SK-N-SH (cell line): ENCODE data around the gene ELMO1. TPM values are rescaled to one million over a fixed set of nuclear protein-coding genes. Genes with fewer than 3 reads are reported as not detected.

Experiments used
- CTCF ChIA-PET: fragments of 300-600, 350-600 bp; formaldehyde crosslinking; extraction: SDS; loops from one replicate; lab custom pipeline; 2021; lab: Yijun Ruan, JAX
- POLR2A ChIA-PET: fragments of 350-600 bp; sonication (Branson Sonifier 250); formaldehyde crosslinking; extraction: SDS; loops from one replicate; lab custom pipeline; 2020; ENCODE audit warnings: antibody characterized with exemption, inconsistent platforms; lab: Yijun Ruan, JAX
- DNase-seq: peaks from one replicate; pipeline ENCODE4 v3.0.0; 2012
- H2AFZ ChIP-seq: fragments of 200-600 bp; sonication (generic); 2 replicates; pipeline ENCODE4 v1.8.1; 2016; ENCODE audit warnings: antibody characterized with exemption, mild to moderate bottlenecking, low read depth
- H3F3A ChIP-seq: fragments of 200-600 bp; sonication (generic); replicated peaks from 2 replicates; pipeline ENCODE3; 2016; ENCODE audit warnings: antibody characterized with exemption, mild to moderate bottlenecking; ENCODE audit not compliant: insufficient read depth
- H3K27ac ChIP-seq, 2 experiments: fragments of 200-500 bp in 1 of 2; fragments of 200-600 bp in 1 of 2; sonication (Bioruptor generic) in 1 of 2; sonication (generic), shearing (Covaris generic) in 1 of 2; 2 replicates each; pipeline versions ENCODE4 v1.5.1 to v1.6.1; 2014 to 2016; ENCODE audit warnings: low read depth in 2 of 2, inconsistent platforms in 1 of 2, low read length in 1 of 2, mild to moderate bottlenecking in 1 of 2, mixed read lengths in 1 of 2
- H3K27me3 ChIP-seq: fragments of 200-600 bp; sonication (generic), shearing (Covaris generic); 2 replicates; pipeline ENCODE4 v1.6.1; 2016; ENCODE audit warnings: mixed run types; ENCODE audit not compliant: insufficient read depth
- H3K36me3 ChIP-seq, 2 experiments: fragments of 200-500 bp in 1 of 2; fragments of 200-600 bp in 1 of 2; sonication (Bioruptor generic) in 1 of 2; sonication (generic) in 1 of 2; replicated peaks in 1 of 2; 2 replicates each; pipeline versions ENCODE3 to v1.5.1; 2014 to 2016; ENCODE audit warnings: low read length in 1 of 2, mild to moderate bottlenecking in 1 of 2; ENCODE audit not compliant: insufficient read depth in 2 of 2, control insufficient read depth in 1 of 2
- H3K4me1 ChIP-seq, 2 experiments: fragments of 200-500 bp in 1 of 2; fragments of 200-600 bp in 1 of 2; sonication (Bioruptor generic) in 1 of 2; sonication (generic), shearing (Covaris generic) in 1 of 2; 2 replicates each; pipeline versions ENCODE4 v1.5.1 to v1.6.1; 2014 to 2016; ENCODE audit warnings: low read depth in 1 of 2, low read length in 1 of 2, mixed run types in 1 of 2; ENCODE audit not compliant: insufficient read depth in 2 of 2, control insufficient read depth in 1 of 2
- H3K4me2 ChIP-seq: fragments of 200-600 bp; sonication (generic), shearing (Covaris generic); 2 replicates; pipeline ENCODE4 v1.6.1; 2017; ENCODE audit warnings: mixed run types
- H3K4me3 ChIP-seq, 2 experiments: fragments of 200-500 bp in 1 of 2; fragments of 200-600 bp in 1 of 2; sonication (Bioruptor generic) in 1 of 2; sonication (generic), shearing (Covaris generic) in 1 of 2; 2 replicates each; pipeline versions ENCODE4 v1.5.1 to v1.8.1; 2014 to 2016; ENCODE audit warnings: low read depth in 2 of 2, inconsistent platforms in 1 of 2, low read length in 1 of 2, mild to moderate bottlenecking in 1 of 2, mixed read lengths in 1 of 2, moderate library complexity in 1 of 2
- H3K79me2 ChIP-seq: fragments of 200-600 bp; sonication (generic); 2 replicates; pipeline ENCODE4 v1.8.1; 2017; ENCODE audit warnings: mild to moderate bottlenecking; ENCODE audit not compliant: insufficient read depth
- H3K9ac ChIP-seq: fragments of 200-600 bp; sonication (generic); 2 replicates; pipeline ENCODE4 v1.6.1; 2017; ENCODE audit warnings: mixed run types
- H3K9me2 ChIP-seq: fragments of 200-600 bp; sonication (generic); 2 replicates; pipeline ENCODE4 v1.6.1; 2017; ENCODE audit warnings: mixed run types
- H3K9me3 ChIP-seq: fragments of 200-600 bp; sonication (generic); 2 replicates; pipeline ENCODE4 v1.6.1; 2017; ENCODE audit warnings: mixed run types, mild to moderate bottlenecking, moderate library complexity
- H4K20me1 ChIP-seq: fragments of 200-600 bp; sonication (generic); 2 replicates; pipeline ENCODE4 v1.6.1; 2017; ENCODE audit warnings: mild to moderate bottlenecking, mixed run types; ENCODE audit not compliant: insufficient read depth
- FOXM1 ChIP-seq: IDR thresholded peaks from 2 replicates; pipeline ENCODE4 v1.4.0; 2012; ENCODE audit warnings: low read depth, mild to moderate bottlenecking
- GATA2 ChIP-seq: sonication (generic); formaldehyde crosslinking; IDR thresholded peaks from 2 replicates; pipeline ENCODE4 v1.5.0; 2020; ENCODE audit warnings: mild to moderate bottlenecking, missing genetic modification reagents
- JUND ChIP-seq: IDR thresholded peaks from 2 replicates; pipeline ENCODE4 v1.4.0; 2012
- MAX ChIP-seq: IDR thresholded peaks from 2 replicates; pipeline ENCODE4 v1.4.0; 2012; ENCODE audit warnings: low read depth
- MXI1 ChIP-seq: IDR thresholded peaks from 2 replicates; pipeline ENCODE4 v1.6.1; 2012; ENCODE audit warnings: mild to moderate bottlenecking, low read depth, low read length, improper control_type of control experiment
- POLR2AphosphoS5 ChIP-seq: IDR thresholded peaks from 2 replicates; pipeline ENCODE4 v1.6.1; 2012; ENCODE audit warnings: low read depth, low read length
- TEAD4 ChIP-seq: IDR thresholded peaks from 2 replicates; pipeline ENCODE4 v1.4.0; 2012; ENCODE audit warnings: mild to moderate bottlenecking, borderline replicate concordance; ENCODE audit not compliant: insufficient read depth
- USF2 ChIP-seq: fragments of 150-350 bp; IDR thresholded peaks from 2 replicates; pipeline ENCODE4 v1.6.1; 2017; ENCODE audit warnings: antibody characterized with exemption, low read length, low read depth, borderline replicate concordance
- ZBTB33 ChIP-seq: IDR thresholded peaks from 2 replicates; pipeline ENCODE4 v1.4.0; 2012; ENCODE audit warnings: low read depth, borderline replicate concordance
- WGBS: methylation state at CpG from one replicate; pipeline ENCODE4 v1.1.6; 2017; ENCODE audit warnings: low lambda C conversion rate; 5-methylcytosine and 5-hydroxymethylcytosine counted together
- polyA plus RNA-seq, 3 experiments: library from polyadenylated mRNA; depleted of rRNA; stranded (reverse); fragments of >200 nt; gene quantifications; 2 replicates each; pipeline ENCODE4 v1.2.3, GENCODE V29; 2012
- TF ChIP-seq, protein P1 (sequence below): IDR thresholded peaks from 2 replicates; pipeline ENCODE4 v1.6.1; 2012; ENCODE audit warnings: mild to moderate bottlenecking, low read depth, low read length, moderate library complexity
- TF ChIP-seq, protein P2 (sequence below): IDR thresholded peaks from 2 replicates; pipeline ENCODE4 v1.4.0; 2012; ENCODE audit warnings: low read depth, borderline replicate concordance
- TF ChIP-seq, protein P3 (sequence below): fragments of 200-600 bp; sonication (generic); IDR thresholded peaks from 2 replicates; pipeline ENCODE4 v1.6.1; 2017; ENCODE audit warnings: antibody characterized with exemption, mild to moderate bottlenecking, moderate library complexity
- TF ChIP-seq, protein P4 (sequence below): IDR thresholded peaks from 2 replicates; pipeline ENCODE4; 2012

The ELMO1 gene
- polyA plus RNA-seq, 1 of the 3 experiments (the other 2 are of a cell fraction), result 0.64 TPM

DNA sequence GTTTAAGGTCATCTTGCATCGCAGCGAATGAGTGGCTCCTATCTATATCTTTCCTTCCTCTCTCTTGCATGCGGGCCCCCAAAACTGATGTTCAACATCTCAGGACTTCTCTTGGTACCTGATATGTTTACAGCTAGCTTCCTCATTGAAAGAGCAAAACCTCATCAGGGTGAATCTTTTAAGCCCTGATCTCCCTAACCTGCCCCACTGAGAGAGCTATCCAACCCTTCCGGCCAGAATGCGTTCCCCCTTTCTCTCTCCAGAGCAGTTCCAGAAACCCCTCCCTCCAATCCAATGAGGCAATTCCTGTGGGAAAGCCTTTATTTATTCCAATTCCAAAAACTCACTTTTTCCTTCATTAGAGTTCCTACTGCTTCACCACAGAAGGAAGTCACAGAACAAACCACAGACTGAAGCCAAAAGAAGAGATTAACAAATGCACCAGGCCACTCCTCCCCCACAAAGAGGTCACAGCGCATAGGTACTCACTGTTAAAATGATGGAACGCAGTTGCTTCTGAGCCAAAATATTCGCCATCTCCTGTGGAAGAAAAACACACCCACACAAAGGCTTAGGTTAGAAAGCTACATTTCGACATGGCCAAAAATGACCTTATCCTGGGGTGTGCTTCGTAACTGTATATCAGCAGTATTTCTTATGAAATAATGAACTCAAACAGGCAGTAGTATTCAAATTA is 232.4 kb downstream of the ELMO1 start:
- TF ChIP-seq, protein P1, sequence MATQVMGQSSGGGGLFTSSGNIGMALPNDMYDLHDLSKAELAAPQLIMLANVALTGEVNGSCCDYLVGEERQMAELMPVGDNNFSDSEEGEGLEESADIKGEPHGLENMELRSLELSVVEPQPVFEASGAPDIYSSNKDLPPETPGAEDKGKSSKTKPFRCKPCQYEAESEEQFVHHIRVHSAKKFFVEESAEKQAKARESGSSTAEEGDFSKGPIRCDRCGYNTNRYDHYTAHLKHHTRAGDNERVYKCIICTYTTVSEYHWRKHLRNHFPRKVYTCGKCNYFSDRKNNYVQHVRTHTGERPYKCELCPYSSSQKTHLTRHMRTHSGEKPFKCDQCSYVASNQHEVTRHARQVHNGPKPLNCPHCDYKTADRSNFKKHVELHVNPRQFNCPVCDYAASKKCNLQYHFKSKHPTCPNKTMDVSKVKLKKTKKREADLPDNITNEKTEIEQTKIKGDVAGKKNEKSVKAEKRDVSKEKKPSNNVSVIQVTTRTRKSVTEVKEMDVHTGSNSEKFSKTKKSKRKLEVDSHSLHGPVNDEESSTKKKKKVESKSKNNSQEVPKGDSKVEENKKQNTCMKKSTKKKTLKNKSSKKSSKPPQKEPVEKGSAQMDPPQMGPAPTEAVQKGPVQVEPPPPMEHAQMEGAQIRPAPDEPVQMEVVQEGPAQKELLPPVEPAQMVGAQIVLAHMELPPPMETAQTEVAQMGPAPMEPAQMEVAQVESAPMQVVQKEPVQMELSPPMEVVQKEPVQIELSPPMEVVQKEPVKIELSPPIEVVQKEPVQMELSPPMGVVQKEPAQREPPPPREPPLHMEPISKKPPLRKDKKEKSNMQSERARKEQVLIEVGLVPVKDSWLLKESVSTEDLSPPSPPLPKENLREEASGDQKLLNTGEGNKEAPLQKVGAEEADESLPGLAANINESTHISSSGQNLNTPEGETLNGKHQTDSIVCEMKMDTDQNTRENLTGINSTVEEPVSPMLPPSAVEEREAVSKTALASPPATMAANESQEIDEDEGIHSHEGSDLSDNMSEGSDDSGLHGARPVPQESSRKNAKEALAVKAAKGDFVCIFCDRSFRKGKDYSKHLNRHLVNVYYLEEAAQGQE, result no peak
- no peak for TF ChIP-seq USF2
- no peak for TF ChIP-seq MAX
- Histone ChIP-seq H3K9ac (no peak overlapping the region), H3F3A (no peaks in the 10 kb centered on the region), H2AFZ (no peak overlapping the region), H3K36me3 (no peaks in the 10 kb centered on the region), H4K20me1 (no peaks in the 10 kb centered on the region), H3K9me2 (no peaks in the 10 kb centered on the region), H3K4me1 (no peaks in the 10 kb centered on the region), H3K79me2 (no peaks in the 10 kb centered on the region), H3K9me3 (no peaks in the 10 kb centered on the region), H3K4me3 (no peak overlapping the region), H3K4me2 (no peak overlapping the region), H3K27ac (no peak overlapping the region), H3K27me3 (no peaks in the 10 kb centered on the region)
- CTCF ChIA-PET, result interaction anchor here (0.5 to 8.2 kb wide), 8 partner anchors 10 to 617 kb away, joined by 3 to 55 read pairs (median 4); no protein-coding TSS in a partner anchor
- 61% methylated on average over 10 of the region's 10 CpGs for WGBS
- POLR2A ChIA-PET, result no interaction called here
- DNase-seq, result no peak

DNA sequence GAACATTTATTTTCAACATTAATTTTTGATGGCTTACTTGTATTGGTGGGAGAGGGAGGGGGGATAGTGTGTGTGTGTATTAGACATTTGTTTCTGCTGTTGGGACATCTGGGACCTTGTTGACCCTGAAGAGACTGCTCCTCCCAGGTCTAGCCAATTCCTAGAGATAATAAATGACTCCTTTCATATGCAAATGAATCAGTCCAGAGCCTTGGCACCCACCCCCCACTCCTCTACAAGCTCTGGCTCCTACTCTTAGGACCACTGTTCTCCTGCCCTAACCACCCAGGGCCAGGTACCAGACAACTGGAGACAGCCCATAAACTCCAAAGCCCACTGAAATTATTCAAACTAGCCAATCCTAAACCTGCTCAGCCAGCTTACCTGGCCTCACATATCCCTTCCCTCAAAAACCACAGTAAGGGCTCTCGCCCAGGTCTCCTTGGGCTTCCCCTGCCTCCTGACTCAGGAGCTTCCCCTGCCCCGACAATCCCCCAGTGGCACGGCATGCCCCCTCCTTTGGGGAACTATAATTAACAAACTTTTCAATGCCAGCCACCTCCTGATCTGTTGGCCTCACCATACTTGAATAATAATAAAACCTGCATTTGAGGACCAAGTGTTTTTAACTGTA is 233.3 kb downstream of the ELMO1 start:
- ChIA-PET CTCF (interaction anchor here (0.5 to 8.2 kb wide), 8 partner anchors 9 to 70 kb away, joined by 3 to 55 read pairs (median 5); no protein-coding TSS in a partner anchor), POLR2A (no interaction called here)
- no peak overlapping the region for H3K27ac ChIP-seq
- H3K36me3 ChIP-seq, result no peaks in the 10 kb centered on the region
- no peak overlapping the region for H3K4me2 ChIP-seq
- H3K9ac ChIP-seq, result no peak overlapping the region
- WGBS, result 36% methylated on average over 3 of the region's 3 CpGs
- H3F3A ChIP-seq, result no peaks in the 10 kb centered on the region
- H2AFZ ChIP-seq, result no peak overlapping the region
- H3K79me2 ChIP-seq, result no peaks in the 10 kb centered on the region
- no peak overlapping the region for H3K4me3 ChIP-seq
- H3K9me3 ChIP-seq, result no peaks in the 10 kb centered on the region
- H4K20me1 ChIP-seq, result no peaks in the 10 kb centered on the region
- no peaks in the 10 kb centered on the region for H3K27me3 ChIP-seq
- DNase-seq, result no peak
- H3K9me2 ChIP-seq, result no peaks in the 10 kb centered on the region
- no peaks in the 10 kb centered on the region for H3K4me1 ChIP-seq
- TF ChIP-seq FOXM1 (no peak), MXI1 (no peak), TEAD4 (no peak), MAX (no peak), GATA2 (CRISPR knock-in tag) (no peak), JUND (no peak), POLR2AphosphoS5 (no peak), ZBTB33 (no peak)
- TF ChIP-seq, protein P2, sequence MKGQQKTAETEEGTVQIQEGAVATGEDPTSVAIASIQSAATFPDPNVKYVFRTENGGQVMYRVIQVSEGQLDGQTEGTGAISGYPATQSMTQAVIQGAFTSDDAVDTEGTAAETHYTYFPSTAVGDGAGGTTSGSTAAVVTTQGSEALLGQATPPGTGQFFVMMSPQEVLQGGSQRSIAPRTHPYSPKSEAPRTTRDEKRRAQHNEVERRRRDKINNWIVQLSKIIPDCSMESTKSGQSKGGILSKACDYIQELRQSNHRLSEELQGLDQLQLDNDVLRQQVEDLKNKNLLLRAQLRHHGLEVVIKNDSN, result no peak
- TF ChIP-seq, protein P3, sequence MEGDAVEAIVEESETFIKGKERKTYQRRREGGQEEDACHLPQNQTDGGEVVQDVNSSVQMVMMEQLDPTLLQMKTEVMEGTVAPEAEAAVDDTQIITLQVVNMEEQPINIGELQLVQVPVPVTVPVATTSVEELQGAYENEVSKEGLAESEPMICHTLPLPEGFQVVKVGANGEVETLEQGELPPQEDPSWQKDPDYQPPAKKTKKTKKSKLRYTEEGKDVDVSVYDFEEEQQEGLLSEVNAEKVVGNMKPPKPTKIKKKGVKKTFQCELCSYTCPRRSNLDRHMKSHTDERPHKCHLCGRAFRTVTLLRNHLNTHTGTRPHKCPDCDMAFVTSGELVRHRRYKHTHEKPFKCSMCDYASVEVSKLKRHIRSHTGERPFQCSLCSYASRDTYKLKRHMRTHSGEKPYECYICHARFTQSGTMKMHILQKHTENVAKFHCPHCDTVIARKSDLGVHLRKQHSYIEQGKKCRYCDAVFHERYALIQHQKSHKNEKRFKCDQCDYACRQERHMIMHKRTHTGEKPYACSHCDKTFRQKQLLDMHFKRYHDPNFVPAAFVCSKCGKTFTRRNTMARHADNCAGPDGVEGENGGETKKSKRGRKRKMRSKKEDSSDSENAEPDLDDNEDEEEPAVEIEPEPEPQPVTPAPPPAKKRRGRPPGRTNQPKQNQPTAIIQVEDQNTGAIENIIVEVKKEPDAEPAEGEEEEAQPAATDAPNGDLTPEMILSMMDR, result no peak
- TF ChIP-seq, protein P4, sequence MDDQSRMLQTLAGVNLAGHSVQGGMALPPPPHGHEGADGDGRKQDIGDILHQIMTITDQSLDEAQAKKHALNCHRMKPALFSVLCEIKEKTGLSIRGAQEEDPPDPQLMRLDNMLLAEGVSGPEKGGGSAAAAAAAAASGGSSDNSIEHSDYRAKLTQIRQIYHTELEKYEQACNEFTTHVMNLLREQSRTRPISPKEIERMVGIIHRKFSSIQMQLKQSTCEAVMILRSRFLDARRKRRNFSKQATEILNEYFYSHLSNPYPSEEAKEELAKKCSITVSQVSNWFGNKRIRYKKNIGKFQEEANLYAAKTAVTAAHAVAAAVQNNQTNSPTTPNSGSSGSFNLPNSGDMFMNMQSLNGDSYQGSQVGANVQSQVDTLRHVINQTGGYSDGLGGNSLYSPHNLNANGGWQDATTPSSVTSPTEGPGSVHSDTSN, result no peak
